Measurements from ENCODE around the gene FAM107B. TPM values are rescaled to one million over a fixed set of nuclear protein-coding genes. Genes with fewer than 3 reads are reported as not detected.

Gene FAM107B
- total and polyA plus RNA-seq, 2 experiments from 2014 or later: 11.0 to 17.6 TPM

DNA sequence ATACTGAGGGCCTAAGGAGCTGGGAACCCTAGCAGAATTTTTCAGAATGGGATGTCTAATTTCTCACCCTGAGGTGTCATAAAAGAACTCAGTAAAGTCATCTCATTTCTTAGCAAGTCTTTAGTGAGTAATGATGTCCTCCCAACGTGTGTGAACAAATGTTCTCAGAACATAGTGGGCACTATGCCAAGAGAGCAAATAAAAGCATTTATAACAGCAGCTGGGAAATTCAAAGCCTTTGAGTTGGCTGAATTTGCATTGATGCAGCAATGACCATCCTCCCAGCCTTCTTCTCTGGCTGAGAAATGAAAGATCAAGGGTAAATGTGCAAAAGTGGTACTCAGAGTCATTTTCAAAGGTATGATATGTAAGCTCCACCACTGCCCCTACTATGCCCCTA lies 109.4 kb downstream of the FAM107B start (continued):
- TF ChIP-seq, protein P1, sequence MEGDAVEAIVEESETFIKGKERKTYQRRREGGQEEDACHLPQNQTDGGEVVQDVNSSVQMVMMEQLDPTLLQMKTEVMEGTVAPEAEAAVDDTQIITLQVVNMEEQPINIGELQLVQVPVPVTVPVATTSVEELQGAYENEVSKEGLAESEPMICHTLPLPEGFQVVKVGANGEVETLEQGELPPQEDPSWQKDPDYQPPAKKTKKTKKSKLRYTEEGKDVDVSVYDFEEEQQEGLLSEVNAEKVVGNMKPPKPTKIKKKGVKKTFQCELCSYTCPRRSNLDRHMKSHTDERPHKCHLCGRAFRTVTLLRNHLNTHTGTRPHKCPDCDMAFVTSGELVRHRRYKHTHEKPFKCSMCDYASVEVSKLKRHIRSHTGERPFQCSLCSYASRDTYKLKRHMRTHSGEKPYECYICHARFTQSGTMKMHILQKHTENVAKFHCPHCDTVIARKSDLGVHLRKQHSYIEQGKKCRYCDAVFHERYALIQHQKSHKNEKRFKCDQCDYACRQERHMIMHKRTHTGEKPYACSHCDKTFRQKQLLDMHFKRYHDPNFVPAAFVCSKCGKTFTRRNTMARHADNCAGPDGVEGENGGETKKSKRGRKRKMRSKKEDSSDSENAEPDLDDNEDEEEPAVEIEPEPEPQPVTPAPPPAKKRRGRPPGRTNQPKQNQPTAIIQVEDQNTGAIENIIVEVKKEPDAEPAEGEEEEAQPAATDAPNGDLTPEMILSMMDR (conservative IDR thresholded peaks at IDR 0.05; ENCODE audit: low read depth in 2 of 2): no peak
- TF ChIP-seq CREB1 (CRISPR knock-in tag; IDR thresholded peaks at IDR 0.05; ENCODE audit: low read depth) (no peak), ZNF114 (CRISPR knock-in tag; IDR thresholded peaks at IDR 0.05) (no peak), ZNF331 (CRISPR knock-in tag; IDR thresholded peaks at IDR 0.05; ENCODE audit: low read depth) (no peak), NANOG (IDR thresholded peaks at IDR 0.05; ENCODE audit: borderline replicate concordance) (no peak), STAT1 (IDR thresholded peaks at IDR 0.05; ENCODE audit: unreplicated experiment) (no peak)
- TF ChIP-seq, protein P2, sequence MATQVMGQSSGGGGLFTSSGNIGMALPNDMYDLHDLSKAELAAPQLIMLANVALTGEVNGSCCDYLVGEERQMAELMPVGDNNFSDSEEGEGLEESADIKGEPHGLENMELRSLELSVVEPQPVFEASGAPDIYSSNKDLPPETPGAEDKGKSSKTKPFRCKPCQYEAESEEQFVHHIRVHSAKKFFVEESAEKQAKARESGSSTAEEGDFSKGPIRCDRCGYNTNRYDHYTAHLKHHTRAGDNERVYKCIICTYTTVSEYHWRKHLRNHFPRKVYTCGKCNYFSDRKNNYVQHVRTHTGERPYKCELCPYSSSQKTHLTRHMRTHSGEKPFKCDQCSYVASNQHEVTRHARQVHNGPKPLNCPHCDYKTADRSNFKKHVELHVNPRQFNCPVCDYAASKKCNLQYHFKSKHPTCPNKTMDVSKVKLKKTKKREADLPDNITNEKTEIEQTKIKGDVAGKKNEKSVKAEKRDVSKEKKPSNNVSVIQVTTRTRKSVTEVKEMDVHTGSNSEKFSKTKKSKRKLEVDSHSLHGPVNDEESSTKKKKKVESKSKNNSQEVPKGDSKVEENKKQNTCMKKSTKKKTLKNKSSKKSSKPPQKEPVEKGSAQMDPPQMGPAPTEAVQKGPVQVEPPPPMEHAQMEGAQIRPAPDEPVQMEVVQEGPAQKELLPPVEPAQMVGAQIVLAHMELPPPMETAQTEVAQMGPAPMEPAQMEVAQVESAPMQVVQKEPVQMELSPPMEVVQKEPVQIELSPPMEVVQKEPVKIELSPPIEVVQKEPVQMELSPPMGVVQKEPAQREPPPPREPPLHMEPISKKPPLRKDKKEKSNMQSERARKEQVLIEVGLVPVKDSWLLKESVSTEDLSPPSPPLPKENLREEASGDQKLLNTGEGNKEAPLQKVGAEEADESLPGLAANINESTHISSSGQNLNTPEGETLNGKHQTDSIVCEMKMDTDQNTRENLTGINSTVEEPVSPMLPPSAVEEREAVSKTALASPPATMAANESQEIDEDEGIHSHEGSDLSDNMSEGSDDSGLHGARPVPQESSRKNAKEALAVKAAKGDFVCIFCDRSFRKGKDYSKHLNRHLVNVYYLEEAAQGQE (IDR thresholded peaks at IDR 0.05; ENCODE audit: unreplicated experiment): no peak

DNA sequence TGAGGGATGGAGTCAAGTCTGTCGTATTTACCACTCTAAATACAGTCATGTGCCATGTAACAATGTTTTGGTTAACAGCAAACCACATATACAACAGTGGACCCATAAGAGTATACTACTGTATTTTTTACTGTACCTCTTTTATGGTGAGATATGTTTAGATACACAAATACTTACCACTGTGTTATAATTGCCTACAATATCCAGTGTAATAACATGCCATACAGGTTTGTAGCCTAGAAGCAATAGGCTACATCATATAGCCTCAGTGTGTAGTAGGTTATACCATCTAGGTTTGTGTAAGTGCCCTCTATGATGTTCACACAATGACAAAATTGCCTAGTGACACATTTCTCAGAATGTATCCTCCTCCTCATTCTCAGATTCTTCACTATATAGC lies 110.4 kb downstream of the FAM107B start:
- TF ChIP-seq EZH2phosphoT487 (IDR thresholded peaks at IDR 0.05; ENCODE audit: unreplicated experiment) (no peak), ZNF114 (CRISPR knock-in tag; IDR thresholded peaks at IDR 0.05) (no peak), ZNF331 (CRISPR knock-in tag; IDR thresholded peaks at IDR 0.05; ENCODE audit: low read depth) (no peak)
- TF ChIP-seq, protein P2 (IDR thresholded peaks at IDR 0.05; ENCODE audit: unreplicated experiment): no peak
- TF ChIP-seq, protein P3, sequence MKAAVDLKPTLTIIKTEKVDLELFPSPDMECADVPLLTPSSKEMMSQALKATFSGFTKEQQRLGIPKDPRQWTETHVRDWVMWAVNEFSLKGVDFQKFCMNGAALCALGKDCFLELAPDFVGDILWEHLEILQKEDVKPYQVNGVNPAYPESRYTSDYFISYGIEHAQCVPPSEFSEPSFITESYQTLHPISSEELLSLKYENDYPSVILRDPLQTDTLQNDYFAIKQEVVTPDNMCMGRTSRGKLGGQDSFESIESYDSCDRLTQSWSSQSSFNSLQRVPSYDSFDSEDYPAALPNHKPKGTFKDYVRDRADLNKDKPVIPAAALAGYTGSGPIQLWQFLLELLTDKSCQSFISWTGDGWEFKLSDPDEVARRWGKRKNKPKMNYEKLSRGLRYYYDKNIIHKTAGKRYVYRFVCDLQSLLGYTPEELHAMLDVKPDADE (IDR thresholded peaks at IDR 0.05): no peak
- no peak overlapping the region for H3K4me3 ChIP-seq
- H3K79me2 ChIP-seq (replicated peaks; ENCODE audit: insufficient read depth): no peaks in the 10 kb centered on the region
- H3K27ac Mint-ChIP-seq: no peak overlapping the region
- ATAC-seq (no peak), DNase-seq (ENCODE audit: low spot score) (no peak)
- H3K4me1 ChIP-seq (ENCODE audit: insufficient read depth): no peaks in the 10 kb centered on the region
- H3F3A ChIP-seq (replicated peaks; ENCODE audit: low read depth): no peaks in the 10 kb centered on the region
- H3K4me2 ChIP-seq: no peak overlapping the region
- H3K9me2 ChIP-seq (ENCODE audit: insufficient read depth): no peaks in the 10 kb centered on the region; the same call in none of the 2 replicates
- H3K9me3 Mint-ChIP-seq: peaks cover 6% of the 10 kb centered on the region; the same call in 1 of the 3 replicates
- H3K36me3 Mint-ChIP-seq (ENCODE audit: low read depth): no peaks in the 10 kb centered on the region
- H3K4me1 Mint-ChIP-seq: no peaks in the 10 kb centered on the region
- H3K27me3 Mint-ChIP-seq (ENCODE audit: insufficient read depth, low read depth, poor library complexity): no peaks in the 10 kb centered on the region
- H3K36me3 ChIP-seq (ENCODE audit: insufficient read depth): no peaks in the 10 kb centered on the region
- H2AFZ ChIP-seq: no peak overlapping the region
- H3K27me3 ChIP-seq (ENCODE audit: insufficient read depth): no peaks in the 10 kb centered on the region
- H3K4me3 Mint-ChIP-seq: no peak overlapping the region
- no peaks in the 10 kb centered on the region for H4K20me1 ChIP-seq (replicated peaks; ENCODE audit: insufficient read depth)
- no peak overlapping the region for H3K27ac ChIP-seq (ENCODE audit: low read depth)

All from GM23338 (cell line).